Glutamatergic neuron (in vitro differentiated cells): Measurements from ENCODE around the gene PTGES2. TPM values are rescaled to one million over a fixed set of nuclear protein-coding genes. Genes with fewer than 3 reads are reported as not detected.

ENCODE experiments used
- DNase-seq: peaks from one replicate; pipeline ENCODE4 v3.0.0; 2022
- H3K27ac Mint-ChIP-seq: one replicate; pipeline ENCODE4 v1.8.0; 2020; ENCODE audit warnings: mild to moderate bottlenecking, mixed read lengths, inconsistent platforms; ENCODE audit not compliant: unreplicated experiment
- H3K27me3 Mint-ChIP-seq: one replicate; pipeline ENCODE4 v1.8.0; 2020; ENCODE audit warnings: mild to moderate bottlenecking, moderate library complexity, mixed read lengths, inconsistent platforms; ENCODE audit not compliant: unreplicated experiment
- H3K36me3 Mint-ChIP-seq: one replicate; pipeline ENCODE4 v1.8.0; 2020; ENCODE audit warnings: mild to moderate bottlenecking, mixed read lengths, inconsistent platforms; ENCODE audit not compliant: unreplicated experiment
- H3K4me1 Mint-ChIP-seq: one replicate; pipeline ENCODE4 v1.8.0; 2020; ENCODE audit warnings: mild to moderate bottlenecking, low read depth, mixed read lengths, inconsistent platforms; ENCODE audit not compliant: unreplicated experiment
- H3K4me3 Mint-ChIP-seq: one replicate; pipeline ENCODE4 v1.8.0; 2020; ENCODE audit warnings: mild to moderate bottlenecking, mixed read lengths, inconsistent platforms; ENCODE audit not compliant: unreplicated experiment
- H3K9me3 Mint-ChIP-seq: one replicate; pipeline ENCODE4 v1.8.0; 2020; ENCODE audit warnings: mild to moderate bottlenecking, moderate library complexity, mixed read lengths, inconsistent platforms; ENCODE audit not compliant: unreplicated experiment
- CTCF ChIP-seq: fragments of 200-600 bp; sonication (generic); IDR thresholded peaks from one replicate; pipeline ENCODE4 v1.5.0; 2021; ENCODE audit not compliant: partially characterized antibody, unreplicated experiment
- total RNA-seq: library from RNA; stranded (reverse); fragmentation: NEBNext Ultra II Directional; extraction: Animal tissue kit (Norgen Biotek cat#: 25700); gene quantifications from one replicate; pipeline ENCODE4 v1.2.1, GENCODE V29; 2021; ENCODE audit not compliant: unreplicated experiment

PTGES2 gene
- total RNA-seq, 1 donor from 2014 or later: 85.1 TPM

GRCh38 chr9:128160603-128160987 is 33.1 kb upstream of the PTGES2 start:
- Mint-ChIP-seq H3K27me3 (peaks cover 5% of the 10 kb centered on the region), H3K4me3 (peak overlapping the region; percentile 82), H3K36me3 (peaks cover 6% of the 10 kb centered on the region), H3K4me1 (no peaks in the 10 kb centered on the region), H3K9me3 (peaks cover 4% of the 10 kb centered on the region), H3K27ac (peak overlapping the region; percentile 72)
- DNase-seq: no peak
- TF ChIP-seq CTCF: no peak

GRCh38 chr9:128159784-128160602 is 32.5 kb upstream of the PTGES2 start, which contains the start of gene BBLN:
BBLN (plus strand) TSS chr9:128160265; CDS start chr9:128160408, 143 bp downstream.
- H3K36me3 Mint-ChIP-seq: peaks cover 6% of the 10 kb centered on the region
- DNase-seq: peak; percentile 97
- peak within 1 kb of the TSS; percentile 89 for H3K27ac Mint-ChIP-seq
- TF ChIP-seq CTCF: no peak
- peaks cover 5% of the 10 kb centered on the region for H3K27me3 Mint-ChIP-seq
- H3K4me3 Mint-ChIP-seq: peak within 1 kb of the TSS; percentile 82
- H3K4me1 Mint-ChIP-seq: no peaks in the 10 kb centered on the region
- H3K9me3 Mint-ChIP-seq: peaks cover 4% of the 10 kb centered on the region

GRCh38 chr9:128159522-128159783 is 31.9 kb upstream of the PTGES2 start:
- no peak for TF ChIP-seq CTCF
- Mint-ChIP-seq H3K4me1 (no peaks in the 10 kb centered on the region), H3K9me3 (peaks cover 4% of the 10 kb centered on the region), H3K36me3 (peaks cover 6% of the 10 kb centered on the region), H3K27ac (peak overlapping the region; percentile 89), H3K27me3 (peaks cover 5% of the 10 kb centered on the region), H3K4me3 (peak overlapping the region; percentile 70)
- DNase-seq: no peak

- peak; percentile 5 for DNase-seq
- Mint-ChIP-seq H3K4me3 (no peak overlapping the region), H3K4me1 (no peaks in the 10 kb centered on the region), H3K27me3 (no peaks in the 10 kb centered on the region), H3K36me3 (no peaks in the 10 kb centered on the region), H3K27ac (no peak overlapping the region), H3K9me3 (peaks cover 3% of the 10 kb centered on the region)
- no peak for TF ChIP-seq CTCF
Observed at GRCh38 chr9:128155736-128156500, 28.4 kb upstream of the PTGES2 start.
